ENCODE results near the gene ZFYVE9. TPM values are rescaled to one million over a fixed set of nuclear protein-coding genes. Genes with fewer than 3 reads are reported as not detected.

ZFYVE9 gene, protein sequence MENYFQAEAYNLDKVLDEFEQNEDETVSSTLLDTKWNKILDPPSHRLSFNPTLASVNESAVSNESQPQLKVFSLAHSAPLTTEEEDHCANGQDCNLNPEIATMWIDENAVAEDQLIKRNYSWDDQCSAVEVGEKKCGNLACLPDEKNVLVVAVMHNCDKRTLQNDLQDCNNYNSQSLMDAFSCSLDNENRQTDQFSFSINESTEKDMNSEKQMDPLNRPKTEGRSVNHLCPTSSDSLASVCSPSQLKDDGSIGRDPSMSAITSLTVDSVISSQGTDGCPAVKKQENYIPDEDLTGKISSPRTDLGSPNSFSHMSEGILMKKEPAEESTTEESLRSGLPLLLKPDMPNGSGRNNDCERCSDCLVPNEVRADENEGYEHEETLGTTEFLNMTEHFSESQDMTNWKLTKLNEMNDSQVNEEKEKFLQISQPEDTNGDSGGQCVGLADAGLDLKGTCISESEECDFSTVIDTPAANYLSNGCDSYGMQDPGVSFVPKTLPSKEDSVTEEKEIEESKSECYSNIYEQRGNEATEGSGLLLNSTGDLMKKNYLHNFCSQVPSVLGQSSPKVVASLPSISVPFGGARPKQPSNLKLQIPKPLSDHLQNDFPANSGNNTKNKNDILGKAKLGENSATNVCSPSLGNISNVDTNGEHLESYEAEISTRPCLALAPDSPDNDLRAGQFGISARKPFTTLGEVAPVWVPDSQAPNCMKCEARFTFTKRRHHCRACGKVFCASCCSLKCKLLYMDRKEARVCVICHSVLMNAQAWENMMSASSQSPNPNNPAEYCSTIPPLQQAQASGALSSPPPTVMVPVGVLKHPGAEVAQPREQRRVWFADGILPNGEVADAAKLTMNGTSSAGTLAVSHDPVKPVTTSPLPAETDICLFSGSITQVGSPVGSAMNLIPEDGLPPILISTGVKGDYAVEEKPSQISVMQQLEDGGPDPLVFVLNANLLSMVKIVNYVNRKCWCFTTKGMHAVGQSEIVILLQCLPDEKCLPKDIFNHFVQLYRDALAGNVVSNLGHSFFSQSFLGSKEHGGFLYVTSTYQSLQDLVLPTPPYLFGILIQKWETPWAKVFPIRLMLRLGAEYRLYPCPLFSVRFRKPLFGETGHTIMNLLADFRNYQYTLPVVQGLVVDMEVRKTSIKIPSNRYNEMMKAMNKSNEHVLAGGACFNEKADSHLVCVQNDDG (N-terminal part only)
- 6.1 to 8.8 TPM (median 7.5 TPM) in 5 replicates for total RNA-seq (2022; extraction: Qiagen RNA extraction; ENCODE audit: low read depth)

DNA sequence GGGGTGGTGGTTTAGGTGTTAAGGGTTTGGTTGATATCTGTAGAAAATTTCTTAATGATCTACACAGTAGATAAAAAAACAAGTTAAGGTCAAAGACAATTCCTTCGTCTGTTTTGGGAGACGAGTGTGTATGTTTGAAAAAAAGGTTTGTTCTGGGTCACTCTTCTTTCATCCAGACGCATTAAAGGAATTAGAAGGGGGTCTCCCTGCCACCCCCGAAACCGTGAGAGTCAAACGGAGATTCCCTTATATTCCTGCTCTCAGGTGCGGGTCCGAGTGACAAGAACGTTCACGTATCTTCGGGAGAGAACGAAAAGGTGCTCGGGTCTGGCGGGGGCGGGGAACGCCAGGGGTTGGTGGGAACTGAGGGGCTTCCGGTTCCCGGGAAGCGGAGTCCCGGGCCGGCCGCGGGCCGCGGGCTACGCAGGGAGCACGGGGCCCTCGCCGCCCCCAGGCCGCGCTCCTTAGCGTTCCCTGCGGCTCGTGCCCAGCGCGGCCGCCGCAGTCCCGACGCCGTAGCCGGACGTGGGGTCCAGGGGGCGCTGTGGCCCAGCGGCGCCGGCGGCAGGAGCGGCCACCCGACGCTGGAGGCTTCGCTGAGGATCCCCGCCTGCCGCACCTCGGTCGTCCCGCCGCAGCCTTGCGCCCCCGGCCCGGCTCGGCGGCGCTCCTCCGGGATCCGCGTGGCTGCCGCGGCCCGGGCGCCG lies at the start of gene ZFYVE9:
Gene ZFYVE9, plus strand, starts transcription at position 577 of the 707 bp plus-strand sequence. CDS start 91,118 bp downstream, outside the sequence.

GRCh38 chr1:52365746-52366516 lies 224.0 kb downstream of the ZFYVE9 start, which contains the start of gene CC2D1B:
TSS of gene CC2D1B (minus strand) at chr1:52366205. CDS start at chr1:52364620, 1,585 bp downstream.

Other genes with a start within 250 kb of the ZFYVE9 start
- 5.5 to 10.8 TPM (median 7.2 TPM) in 5 replicates for gene RAB3B, start 151.4 kb upstream of the ZFYVE9 start, total RNA-seq (2022; extraction: Qiagen RNA extraction; ENCODE audit: low read depth)
- gene KTI12, start 108.3 kb upstream of the ZFYVE9 start, total RNA-seq (2022; extraction: Qiagen RNA extraction; ENCODE audit: low read depth): 15.2 to 21.1 TPM (median 17.9 TPM) in 5 replicates
- 34.5 to 43.8 TPM (median 38.1 TPM) in 5 replicates for gene TXNDC12, start 86.9 kb upstream of the ZFYVE9 start, total RNA-seq (2022; extraction: Qiagen RNA extraction; ENCODE audit: low read depth)
- 19.0 to 45.1 TPM (median 32.5 TPM) in 5 replicates for gene BTF3L4, start 85.8 kb upstream of the ZFYVE9 start, total RNA-seq (2022; extraction: Qiagen RNA extraction; ENCODE audit: low read depth)
- gene CC2D1B, start 224.1 kb downstream of the ZFYVE9 start, total RNA-seq (2022; extraction: Qiagen RNA extraction; ENCODE audit: low read depth): 13.5 to 16.9 TPM (median 15.4 TPM) in 5 replicates